HG02943 (cell line): ENCODE data around the gene C1QTNF3.

Experiments used
- ATAC-seq: cut with Tn5 transposase; IDR thresholded peaks from one replicate; pipeline ENCODE4 v1.9.1; 2021; ENCODE audit warnings: mild to moderate bottlenecking, low read depth, moderate library complexity; ENCODE audit not compliant: unreplicated experiment

The C1QTNF3 gene

GRCh38 chr5:34002629-34003328 is 40.2 kb downstream of the C1QTNF3 start:
- no peak for ATAC-seq

GRCh38 chr5:34001241-34001841 is 41.7 kb downstream of the C1QTNF3 start:
- no peak for ATAC-seq

GRCh38 chr5:33999978-34000377 is 43.0 kb downstream of the C1QTNF3 start:
- ATAC-seq: no peak

- peak; percentile 57 for ATAC-seq
These were observed 45.6 kb downstream of the C1QTNF3 start for GRCh38 chr5:33997331-33997983.

- ATAC-seq: no peak
These were observed 47.1 kb downstream of the C1QTNF3 start for GRCh38 chr5:33995865-33996264.

- no peak for ATAC-seq
These were observed 48.2 kb downstream of the C1QTNF3 start for GRCh38 chr5:33994845-33995244.

- ATAC-seq: no peak
These were observed 50.1 kb downstream of the C1QTNF3 start for GRCh38 chr5:33992864-33993263.

- ATAC-seq: no peak
These were observed 57.6 kb downstream of the C1QTNF3 start for GRCh38 chr5:33985447-33985846.

- ATAC-seq: no peak
These were observed 58.3 kb downstream of the C1QTNF3 start, which contains the start of gene SLC45A2 for GRCh38 chr5:33984671-33985124. Gene SLC45A2, minus strand, starts transcription at chr5:33984693. Its CDS starts 110 bp downstream, at chr5:33984583.

GRCh38 chr5:33984178-33984577 is 58.8 kb downstream of the C1QTNF3 start:
- ATAC-seq: no peak

- no peak for ATAC-seq
These were observed 61.4 kb downstream of the C1QTNF3 start for GRCh38 chr5:33981408-33982162.

GRCh38 chr5:33980030-33980429 is 63.0 kb downstream of the C1QTNF3 start:
- ATAC-seq: no peak

- no peak for ATAC-seq
These were observed 64.7 kb downstream of the C1QTNF3 start for GRCh38 chr5:33978306-33978705.

- ATAC-seq: no peak
These were observed 66.7 kb downstream of the C1QTNF3 start for GRCh38 chr5:33976307-33976706.

GRCh38 chr5:33975852-33976251 is 67.2 kb downstream of the C1QTNF3 start:
- no peak for ATAC-seq

GRCh38 chr5:33973271-33973670 is 69.7 kb downstream of the C1QTNF3 start:
- ATAC-seq: no peak

GRCh38 chr5:33969572-33970452 is 73.2 kb downstream of the C1QTNF3 start:
- ATAC-seq: peak; percentile 67

- ATAC-seq: no peak
These were observed 74.6 kb downstream of the C1QTNF3 start for GRCh38 chr5:33968211-33969005.
